Endothelial cell of umbilical vein (primary cell): ENCODE measurements around the gene SENP5. TPM values are rescaled to one million over a fixed set of nuclear protein-coding genes. Genes with fewer than 3 reads are reported as not detected.

Experiments used
- BruUV-seq: library from RNA; stranded (reverse); fragments of 400-500 nt; replicated peaks from 2 replicates; lab custom pipeline; 2021; lab: Mats Ljungman, UMichigan
- CTCF ChIA-PET: fragments of 300-600, 350-600 bp; sonication (Branson Sonifier 250); formaldehyde crosslinking; loops from one replicate; lab custom pipeline; 2021; ENCODE audit warnings: antibody characterized with exemption, inconsistent platforms; lab: Charles Lee
- POLR2A ChIA-PET: fragments of 300-600, 350-600 bp; sonication (Branson Sonifier 250); formaldehyde crosslinking; loops from one replicate; lab custom pipeline; 2021; ENCODE audit warnings: antibody characterized with exemption, inconsistent platforms; lab: Charles Lee
- DNase-seq: peaks from one replicate; pipeline ENCODE4 v3.0.0-alpha.2; 2011; ENCODE audit warnings: low read depth, low spot score
- FAIRE-seq: peaks from 2 replicates; lab custom pipeline; 2011; peaks lifted over from hg19 to GRCh38; lab: Jason Lieb, UNC
- H2AFZ ChIP-seq: 2 replicates; pipeline ENCODE4 v1.6.0; 2012; ENCODE audit warnings: low read depth, low read length, control low read depth, inconsistent platforms
- H3K27ac ChIP-seq: 2 replicates; pipeline ENCODE4 v1.5.1; 2011; ENCODE audit warnings: low read depth, mild to moderate bottlenecking, control low read depth, low read length, moderate library complexity; ENCODE audit not compliant: insufficient read depth
- H3K27me3 ChIP-seq, 2 experiments: 2 replicates each; pipeline versions ENCODE4 v1.6.0 to v1.6.1; 2011; ENCODE audit warnings: low read length in 2 of 2, mixed read lengths in 1 of 2; ENCODE audit not compliant: control insufficient read depth in 2 of 2, insufficient read depth in 2 of 2
- H3K36me3 ChIP-seq, 2 experiments: 2 replicates in 1 of 2; 3 replicates in 1 of 2; pipeline ENCODE4 v1.5.1; 2011; ENCODE audit warnings: low read length in 2 of 2, mild to moderate bottlenecking in 1 of 2, moderate library complexity in 1 of 2; ENCODE audit not compliant: control insufficient read depth in 2 of 2, insufficient read depth in 2 of 2; ENCODE audit errors: extremely low read depth in 1 of 2
- H3K4me1 ChIP-seq: 3 replicates; pipeline ENCODE4 v1.5.1; 2011; ENCODE audit warnings: mild to moderate bottlenecking, low read length; ENCODE audit not compliant: control insufficient read depth, insufficient read depth; ENCODE audit errors: extremely low read depth
- H3K4me2 ChIP-seq: 2 replicates; pipeline ENCODE4 v1.6.1; 2011; ENCODE audit warnings: low read length, control low read depth, mixed read lengths; ENCODE audit not compliant: insufficient read depth
- H3K4me3 ChIP-seq, 3 experiments: fragments of 200-600 bp in 1 of 3; sonication (generic), shearing (Covaris generic) in 1 of 3; replicated peaks in 1 of 3; 2 replicates each; pipeline ENCODE4 v1.5.1; 2011 to 2016; ENCODE audit warnings: control low read depth in 3 of 3, low read length in 3 of 3, mild to moderate bottlenecking in 2 of 3, inconsistent platforms in 1 of 3, low read depth in 1 of 3, moderate library complexity in 1 of 3; ENCODE audit not compliant: insufficient read depth in 1 of 3
- H3K79me2 ChIP-seq: 2 replicates; pipeline ENCODE4 v1.6.0; 2012; ENCODE audit warnings: low read length, inconsistent platforms; ENCODE audit not compliant: control insufficient read depth, insufficient read depth
- H3K9ac ChIP-seq: replicated peaks from 2 replicates; pipeline ENCODE3; 2011; ENCODE audit warnings: low read length, control low read depth; ENCODE audit not compliant: insufficient read depth; ENCODE audit errors: extremely low read depth
- H3K9me1 ChIP-seq: replicated peaks from 3 replicates; pipeline ENCODE4 v1.6.0; 2011; ENCODE audit warnings: mild to moderate bottlenecking, low read length; ENCODE audit not compliant: control insufficient read depth, insufficient read depth; ENCODE audit errors: extremely low read depth
- H3K9me3 ChIP-seq: replicated peaks from 2 replicates; pipeline ENCODE4 v1.5.1; 2012; ENCODE audit warnings: low read length, inconsistent platforms; ENCODE audit not compliant: control insufficient read depth, insufficient read depth
- H4K20me1 ChIP-seq: replicated peaks from 2 replicates; pipeline ENCODE3; 2011; ENCODE audit warnings: mild to moderate bottlenecking, low read length; ENCODE audit not compliant: control insufficient read depth, insufficient read depth; ENCODE audit errors: extremely low read depth
- CTCF ChIP-seq, 2 donors: IDR thresholded peaks; 1 replicate in 1 of 2; 2 replicates in 1 of 2; pipeline ENCODE4 v1.5.1; 2011; ENCODE audit warnings: low read length in 2 of 2, mild to moderate bottlenecking in 2 of 2, moderate library complexity in 2 of 2, control low read depth in 1 of 2, inconsistent platforms in 1 of 2, low read depth in 1 of 2; ENCODE audit not compliant: insufficient read depth in 1 of 2; ENCODE audit errors: extremely low read depth in 1 of 2
- EZH2 ChIP-seq: IDR thresholded peaks from 2 replicates; pipeline ENCODE4 v1.6.1; 2012; ENCODE audit warnings: borderline replicate concordance, low read depth, mild to moderate bottlenecking, moderate library complexity, low read length, inconsistent platforms; ENCODE audit not compliant: severe bottlenecking
- FOS ChIP-seq: IDR thresholded peaks from 2 replicates; pipeline ENCODE4 v1.6.1; 2011; ENCODE audit warnings: mild to moderate bottlenecking, low read length, moderate library complexity, borderline replicate concordance; ENCODE audit not compliant: insufficient read depth
- GATA2 ChIP-seq: IDR thresholded peaks from 2 replicates; pipeline ENCODE4 v1.7.0; 2011; ENCODE audit warnings: low read depth, mild to moderate bottlenecking, moderate library complexity, mixed read lengths, low read length; ENCODE audit not compliant: insufficient read length, insufficient read depth
- JUN ChIP-seq: IDR thresholded peaks from 2 replicates; pipeline ENCODE4 v1.6.1; 2011; ENCODE audit warnings: borderline replicate concordance, low read depth; ENCODE audit not compliant: insufficient read length, insufficient read depth
- MAX ChIP-seq: IDR thresholded peaks from 2 replicates; pipeline ENCODE4 v1.6.1; 2011; ENCODE audit not compliant: insufficient read depth, insufficient read length
- MYC ChIP-seq: IDR thresholded peaks from one replicate; pipeline ENCODE4 v1.6.1; 2011; ENCODE audit warnings: mild to moderate bottlenecking, low read depth, low read length
- POLR2A ChIP-seq: IDR thresholded peaks from 2 replicates; pipeline ENCODE4 v1.6.1; 2012; ENCODE audit warnings: low read depth, mild to moderate bottlenecking, control low read depth, low read length
- POLR2AphosphoS5 ChIP-seq: IDR thresholded peaks from 2 replicates; pipeline ENCODE4 v1.6.1; 2012; ENCODE audit warnings: low read depth, mild to moderate bottlenecking, control low read depth, low read length, moderate library complexity; ENCODE audit not compliant: insufficient read depth
- dilution Hi-C: fragments of 300-500 bp; cut with MboI; formaldehyde crosslinking; loops from one replicate; pipeline ENCODE4 v1.15.0; 2019; ENCODE audit warnings: low sequenced_read_pairs; ENCODE audit not compliant: extremely low pct_ligation_motif_present
- intact Hi-C: fragments of 100-400 bp; cut with micrococcal nuclease; formaldehyde crosslinking; loops from one replicate; pipeline ENCODE4 v1.10.0; 2022
- polyA plus RNA-seq, 4 experiments: library from polyadenylated mRNA; depleted of rRNA in 3 of 4; stranded (reverse) in 3 of 4; unstranded in 1 of 4; fragments of >200 nt; gene quantifications; 2 replicates each; pipeline versions ENCODE4 v1.2.1 to v1.2.3, GENCODE V29; 2011 to 2012; ENCODE audit warnings: missing spikeins in 1 of 4
- total RNA-seq: library from RNA; stranded (reverse); gene quantifications from 2 replicates; pipeline ENCODE4 v1.2.3, GENCODE V29; 2021

The SENP5 gene
- total and polyA plus RNA-seq, 2 donors (not counting 3 experiments of a cell fraction or from before 2014, with no cell fraction given), result 7.9 to 33.5 TPM

GRCh38 chr3:196916221-196916620 is 48.5 kb downstream of the SENP5 start:
- BruUV-seq, result no TSS peak
- dilution Hi-C loops, result no loop called here

More at GRCh38 chr3:196916221-196916620, 48.5 kb downstream of the SENP5 start:
- no peak for TF ChIP-seq MAX
- TF ChIP-seq FOS, result no peak
- no peak for TF ChIP-seq MYC
- no peak for TF ChIP-seq GATA2
- no peak for TF ChIP-seq CTCF (IDR thresholded peaks at IDR 0.05; ENCODE audit: extremely low read depth in 1 of 2, insufficient read depth in 1 of 2, low read depth in 1 of 2, low read length in 2 of 2)
- no peak for TF ChIP-seq JUN
- no peak for TF ChIP-seq POLR2AphosphoS5
- TF ChIP-seq POLR2A, result no peak
- no peak for TF ChIP-seq EZH2
- H3K4me3 ChIP-seq, result no peak overlapping the region
- no peaks in the 10 kb centered on the region for H3K79me2 ChIP-seq
- ChIA-PET POLR2A (no interaction called here), CTCF (interaction anchor here (0.9 kb wide), 1 partner anchor 78 kb away, joined by 3 read pairs; no protein-coding TSS in a partner anchor)
- H3K4me1 ChIP-seq, result no peaks in the 10 kb centered on the region
- intact Hi-C loops, result no loop called here
- no peaks in the 10 kb centered on the region for H4K20me1 ChIP-seq
- no peak overlapping the region for H3K27ac ChIP-seq
- H3K27me3 ChIP-seq, result no peaks in the 10 kb centered on the region
- FAIRE-seq (no peak), DNase-seq (no peak)
- H3K4me2 ChIP-seq, result no peak overlapping the region
- peaks cover 0 to 8% of the 10 kb centered on the region in 2 experiments for H3K36me3 ChIP-seq
- H2AFZ ChIP-seq, result no peak overlapping the region
- H3K9ac ChIP-seq, result no peak overlapping the region
- H3K9me1 ChIP-seq, result no peaks in the 10 kb centered on the region
- H3K9me3 ChIP-seq, result no peaks in the 10 kb centered on the region
